Liver (tissue), 9 donors: Measurements from ENCODE around the gene MASP1. TPM values are rescaled to one million over a fixed set of nuclear protein-coding genes. Genes with fewer than 3 reads are reported as not detected.
A peak's percentile ranks its signal among the peaks of the same experiment; 100 is the strongest.

Source experiments
- DNase-seq: peaks from one replicate; pipeline ENCODE4 v3.0.0-alpha.2; 2017; ENCODE audit warnings: low spot score
- H3K27ac ChIP-seq, 2 donors: one replicate each; pipeline ENCODE4 v1.7.0; 2013; ENCODE audit warnings: inconsistent platforms in 2 of 2, low read length in 2 of 2, control low read depth in 1 of 2, low read depth in 1 of 2, mild to moderate bottlenecking in 1 of 2
- H3K27me3 ChIP-seq, 4 donors: one replicate each; pipeline versions ENCODE4 v1.6.1 to v1.7.0; 2013; ENCODE audit warnings: low read length in 3 of 4, inconsistent platforms in 1 of 4, mild to moderate bottlenecking in 1 of 4, moderate library complexity in 1 of 4; ENCODE audit not compliant: control insufficient read depth in 4 of 4, insufficient read depth in 4 of 4
- H3K36me3 ChIP-seq, 4 donors: one replicate each; pipeline versions ENCODE4 v1.6.1 to v1.7.0; 2013; ENCODE audit warnings: low read length in 3 of 4, mild to moderate bottlenecking in 3 of 4, low read depth in 1 of 4, moderate library complexity in 1 of 4; ENCODE audit not compliant: control insufficient read depth in 4 of 4, insufficient read depth in 3 of 4
- H3K4me1 ChIP-seq, 4 donors: one replicate each; pipeline versions ENCODE4 v1.6.1 to v1.7.0; 2013; ENCODE audit warnings: low read length in 3 of 4, mild to moderate bottlenecking in 3 of 4, moderate library complexity in 1 of 4; ENCODE audit not compliant: control insufficient read depth in 4 of 4, insufficient read depth in 4 of 4
- H3K4me3 ChIP-seq, 3 donors: one replicate each; pipeline versions ENCODE4 v1.6.1 to v1.7.0; 2013; ENCODE audit warnings: low read length in 3 of 3, control low read depth in 1 of 3, low read depth in 1 of 3, mild to moderate bottlenecking in 1 of 3
- H3K9ac ChIP-seq, 2 donors: one replicate each; pipeline ENCODE4 v1.7.0; 2013; ENCODE audit warnings: low read length in 2 of 2, mild to moderate bottlenecking in 2 of 2, moderate library complexity in 2 of 2, control low read depth in 1 of 2, low read depth in 1 of 2
- H3K9me3 ChIP-seq, 4 donors: one replicate each; pipeline versions ENCODE4 v1.6.1 to v1.7.0; 2013; ENCODE audit warnings: low read length in 3 of 4; ENCODE audit not compliant: control insufficient read depth in 4 of 4
- EGR1 ChIP-seq, 2 donors: IDR thresholded peaks; 2 replicates each; pipeline ENCODE4 v1.6.1; 2016 to 2018; ENCODE audit warnings: antibody characterized with exemption in 2 of 2, low read depth in 2 of 2
- FOXA1 ChIP-seq: IDR thresholded peaks from 2 replicates; pipeline ENCODE4 v1.6.1; 2016; ENCODE audit warnings: antibody characterized with exemption
- FOXA2 ChIP-seq: IDR thresholded peaks from 2 replicates; pipeline ENCODE4 v1.6.1; 2016; ENCODE audit warnings: antibody characterized with exemption
- GABPA ChIP-seq, 2 donors: IDR thresholded peaks in 1 of 2; conservative IDR thresholded peaks in 1 of 2; 2 replicates each; pipeline ENCODE4 v1.6.1; 2016; ENCODE audit warnings: antibody characterized with exemption in 2 of 2, mild to moderate bottlenecking in 1 of 2, moderate library complexity in 1 of 2
- HNF4A ChIP-seq, 2 donors: conservative IDR thresholded peaks; 2 replicates each; pipeline ENCODE4 v1.6.1; 2016; ENCODE audit warnings: antibody characterized with exemption in 2 of 2, mild to moderate bottlenecking in 2 of 2
- HNF4G ChIP-seq: IDR thresholded peaks from 2 replicates; pipeline ENCODE4 v1.6.1; 2016; ENCODE audit warnings: antibody characterized with exemption
- JUND ChIP-seq, 2 donors: IDR thresholded peaks; 2 replicates each; pipeline ENCODE4 v1.6.1; 2016; ENCODE audit warnings: antibody characterized with exemption in 2 of 2
- NR2F2 ChIP-seq: IDR thresholded peaks from 2 replicates; pipeline ENCODE4 v1.6.1; 2016; ENCODE audit warnings: antibody characterized with exemption
- RAD21 ChIP-seq, 2 donors: IDR thresholded peaks; 2 replicates each; pipeline ENCODE4 v1.6.1; 2016; ENCODE audit warnings: antibody characterized with exemption in 2 of 2, mild to moderate bottlenecking in 2 of 2
- RXRA ChIP-seq, 2 donors: IDR thresholded peaks; 2 replicates each; pipeline ENCODE4 v1.6.1; 2017 to 2018; ENCODE audit warnings: antibody characterized with exemption in 2 of 2, mild to moderate bottlenecking in 1 of 2
- SP1 ChIP-seq: IDR thresholded peaks from 2 replicates; pipeline ENCODE4 v1.6.1; 2018; ENCODE audit warnings: antibody characterized with exemption, mild to moderate bottlenecking
- TAF1 ChIP-seq: conservative IDR thresholded peaks from 2 replicates; pipeline ENCODE4 v1.6.1; 2016; ENCODE audit warnings: antibody characterized with exemption, mild to moderate bottlenecking
- YY1 ChIP-seq: IDR thresholded peaks from 2 replicates; pipeline ENCODE4 v1.6.1; 2016; ENCODE audit warnings: antibody characterized with exemption, mild to moderate bottlenecking
- WGBS: extraction: QIAGEN DNeasy Blood & Tissue Kit; methylation state at CpG from one replicate; pipeline ENCODE4 v1.1.7; 2013; 5-methylcytosine and 5-hydroxymethylcytosine counted together
- polyA plus RNA-seq, 2 donors: library from polyadenylated mRNA; stranded (reverse) in 1 of 2; unstranded in 1 of 2; fragments of 200-250 nt in 1 of 2; fragments of >200 nt in 1 of 2; fragmentation: Nextera tagmentation in 1 of 2; extraction: Ambion mirVana in 1 of 2; gene quantifications; one replicate each; pipeline versions ENCODE4 v1.2.1 to v1.2.3, GENCODE V29; 2013 to 2015
- total RNA-seq, 2 donors: library from RNA; depleted of rRNA; stranded (reverse); fragments of >200 nt; gene quantifications; one replicate each; pipeline ENCODE4 v1.2.3, GENCODE V29; 2014
- TF ChIP-seq, protein P1 (sequence below): IDR thresholded peaks from 2 replicates; pipeline ENCODE4 v1.6.1; 2016; ENCODE audit warnings: antibody characterized with exemption
- TF ChIP-seq, protein P2 (sequence below): IDR thresholded peaks from 2 replicates; pipeline ENCODE4 v1.6.1; 2016; ENCODE audit warnings: antibody characterized with exemption, mild to moderate bottlenecking
- TF ChIP-seq, protein P3 (sequence below): fragments of 150-350 bp; IDR thresholded peaks from 2 replicates; pipeline ENCODE4 v1.5.1; 2017; ENCODE audit warnings: improper control_type of control experiment, low read depth, low read length; ENCODE audit not compliant: missing input control
- TF ChIP-seq, protein P4 (sequence below): IDR thresholded peaks from 2 replicates; pipeline ENCODE4 v1.6.1; 2016; ENCODE audit warnings: antibody characterized with exemption
- TF ChIP-seq, protein P5 (sequence below): IDR thresholded peaks from 2 replicates; pipeline ENCODE4 v1.6.1; 2016; ENCODE audit warnings: antibody characterized with exemption
- donor health status: healthy.
- donor health status: healthy.
- donor health status: healthy.
- donor health status: healthy.
- donor health status: healthy.

The MASP1 gene
- total and polyA plus RNA-seq, 4 donors, result 53.2 to 83.8 (median 73.8) TPM

DNA sequence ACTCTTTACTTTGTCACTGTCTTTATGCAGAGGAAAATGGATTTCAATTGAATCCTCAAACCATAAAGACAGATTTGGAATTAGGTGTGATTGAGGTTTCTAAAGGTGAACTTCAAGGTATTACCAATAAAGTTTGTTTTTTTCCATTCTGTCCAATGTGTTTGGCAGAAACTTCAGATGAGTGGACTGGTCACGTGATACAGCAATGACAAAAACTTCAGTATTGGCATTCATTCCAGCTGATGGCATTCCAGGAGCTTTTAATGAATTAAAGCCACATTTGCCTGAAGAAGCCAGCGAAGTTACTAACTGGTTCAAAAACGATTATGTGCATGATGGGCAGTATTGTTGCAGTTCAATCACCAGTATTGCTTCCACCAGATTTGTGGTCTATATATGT, 4.5 kb upstream of the MASP1 start:
- no peak overlapping the region for H3K27ac ChIP-seq
- no peaks in the 10 kb centered on the region for H3K36me3 ChIP-seq
- H3K9me3 ChIP-seq, result no peaks in the 10 kb centered on the region
- no peak overlapping the region for H3K9ac ChIP-seq
- no peak for DNase-seq
- H3K27me3 ChIP-seq, result no peaks in the 10 kb centered on the region
- 48% methylated on average over 3 of the region's 3 CpGs for WGBS
- H3K4me1 ChIP-seq, result peaks cover 4 to 30% (median 19%) of the 10 kb centered on the region in 4 donors
- TF ChIP-seq RXRA (IDR thresholded peaks at IDR 0.05), result peak in 1 of 2 donors; percentile 25
- TF ChIP-seq, protein P1, sequence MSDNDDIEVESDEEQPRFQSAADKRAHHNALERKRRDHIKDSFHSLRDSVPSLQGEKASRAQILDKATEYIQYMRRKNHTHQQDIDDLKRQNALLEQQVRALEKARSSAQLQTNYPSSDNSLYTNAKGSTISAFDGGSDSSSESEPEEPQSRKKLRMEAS, result no peak
- TF ChIP-seq HNF4G, result no peak
- TF ChIP-seq, protein P2, sequence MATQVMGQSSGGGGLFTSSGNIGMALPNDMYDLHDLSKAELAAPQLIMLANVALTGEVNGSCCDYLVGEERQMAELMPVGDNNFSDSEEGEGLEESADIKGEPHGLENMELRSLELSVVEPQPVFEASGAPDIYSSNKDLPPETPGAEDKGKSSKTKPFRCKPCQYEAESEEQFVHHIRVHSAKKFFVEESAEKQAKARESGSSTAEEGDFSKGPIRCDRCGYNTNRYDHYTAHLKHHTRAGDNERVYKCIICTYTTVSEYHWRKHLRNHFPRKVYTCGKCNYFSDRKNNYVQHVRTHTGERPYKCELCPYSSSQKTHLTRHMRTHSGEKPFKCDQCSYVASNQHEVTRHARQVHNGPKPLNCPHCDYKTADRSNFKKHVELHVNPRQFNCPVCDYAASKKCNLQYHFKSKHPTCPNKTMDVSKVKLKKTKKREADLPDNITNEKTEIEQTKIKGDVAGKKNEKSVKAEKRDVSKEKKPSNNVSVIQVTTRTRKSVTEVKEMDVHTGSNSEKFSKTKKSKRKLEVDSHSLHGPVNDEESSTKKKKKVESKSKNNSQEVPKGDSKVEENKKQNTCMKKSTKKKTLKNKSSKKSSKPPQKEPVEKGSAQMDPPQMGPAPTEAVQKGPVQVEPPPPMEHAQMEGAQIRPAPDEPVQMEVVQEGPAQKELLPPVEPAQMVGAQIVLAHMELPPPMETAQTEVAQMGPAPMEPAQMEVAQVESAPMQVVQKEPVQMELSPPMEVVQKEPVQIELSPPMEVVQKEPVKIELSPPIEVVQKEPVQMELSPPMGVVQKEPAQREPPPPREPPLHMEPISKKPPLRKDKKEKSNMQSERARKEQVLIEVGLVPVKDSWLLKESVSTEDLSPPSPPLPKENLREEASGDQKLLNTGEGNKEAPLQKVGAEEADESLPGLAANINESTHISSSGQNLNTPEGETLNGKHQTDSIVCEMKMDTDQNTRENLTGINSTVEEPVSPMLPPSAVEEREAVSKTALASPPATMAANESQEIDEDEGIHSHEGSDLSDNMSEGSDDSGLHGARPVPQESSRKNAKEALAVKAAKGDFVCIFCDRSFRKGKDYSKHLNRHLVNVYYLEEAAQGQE, result no peak
- peak in 1 of 2 donors; percentile 5 for TF ChIP-seq HNF4A (conservative IDR thresholded peaks at IDR 0.05)
- TF ChIP-seq, protein P3, sequence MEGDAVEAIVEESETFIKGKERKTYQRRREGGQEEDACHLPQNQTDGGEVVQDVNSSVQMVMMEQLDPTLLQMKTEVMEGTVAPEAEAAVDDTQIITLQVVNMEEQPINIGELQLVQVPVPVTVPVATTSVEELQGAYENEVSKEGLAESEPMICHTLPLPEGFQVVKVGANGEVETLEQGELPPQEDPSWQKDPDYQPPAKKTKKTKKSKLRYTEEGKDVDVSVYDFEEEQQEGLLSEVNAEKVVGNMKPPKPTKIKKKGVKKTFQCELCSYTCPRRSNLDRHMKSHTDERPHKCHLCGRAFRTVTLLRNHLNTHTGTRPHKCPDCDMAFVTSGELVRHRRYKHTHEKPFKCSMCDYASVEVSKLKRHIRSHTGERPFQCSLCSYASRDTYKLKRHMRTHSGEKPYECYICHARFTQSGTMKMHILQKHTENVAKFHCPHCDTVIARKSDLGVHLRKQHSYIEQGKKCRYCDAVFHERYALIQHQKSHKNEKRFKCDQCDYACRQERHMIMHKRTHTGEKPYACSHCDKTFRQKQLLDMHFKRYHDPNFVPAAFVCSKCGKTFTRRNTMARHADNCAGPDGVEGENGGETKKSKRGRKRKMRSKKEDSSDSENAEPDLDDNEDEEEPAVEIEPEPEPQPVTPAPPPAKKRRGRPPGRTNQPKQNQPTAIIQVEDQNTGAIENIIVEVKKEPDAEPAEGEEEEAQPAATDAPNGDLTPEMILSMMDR, result no peak
- no peak for TF ChIP-seq GABPA (IDR thresholded peaks at IDR 0.05 in 1 of 2, conservative IDR thresholded peaks at IDR 0.05 in 1 of 2)
- TF ChIP-seq YY1, result no peak
- TF ChIP-seq, protein P4, sequence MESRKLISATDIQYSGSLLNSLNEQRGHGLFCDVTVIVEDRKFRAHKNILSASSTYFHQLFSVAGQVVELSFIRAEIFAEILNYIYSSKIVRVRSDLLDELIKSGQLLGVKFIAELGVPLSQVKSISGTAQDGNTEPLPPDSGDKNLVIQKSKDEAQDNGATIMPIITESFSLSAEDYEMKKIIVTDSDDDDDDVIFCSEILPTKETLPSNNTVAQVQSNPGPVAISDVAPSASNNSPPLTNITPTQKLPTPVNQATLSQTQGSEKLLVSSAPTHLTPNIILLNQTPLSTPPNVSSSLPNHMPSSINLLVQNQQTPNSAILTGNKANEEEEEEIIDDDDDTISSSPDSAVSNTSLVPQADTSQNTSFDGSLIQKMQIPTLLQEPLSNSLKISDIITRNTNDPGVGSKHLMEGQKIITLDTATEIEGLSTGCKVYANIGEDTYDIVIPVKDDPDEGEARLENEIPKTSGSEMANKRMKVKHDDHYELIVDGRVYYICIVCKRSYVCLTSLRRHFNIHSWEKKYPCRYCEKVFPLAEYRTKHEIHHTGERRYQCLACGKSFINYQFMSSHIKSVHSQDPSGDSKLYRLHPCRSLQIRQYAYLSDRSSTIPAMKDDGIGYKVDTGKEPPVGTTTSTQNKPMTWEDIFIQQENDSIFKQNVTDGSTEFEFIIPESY, result peak; percentile 12
- no peak for TF ChIP-seq NR2F2
- TF ChIP-seq TAF1, result no peak
- TF ChIP-seq SP1, result no peak
- no peak for TF ChIP-seq EGR1 (IDR thresholded peaks at IDR 0.05; ENCODE audit: low read depth in 2 of 2)
- TF ChIP-seq RAD21 (IDR thresholded peaks at IDR 0.05), result no peak
- TF ChIP-seq FOXA2, result no peak
- no peak for TF ChIP-seq JUND (IDR thresholded peaks at IDR 0.05)
- TF ChIP-seq, protein P5, sequence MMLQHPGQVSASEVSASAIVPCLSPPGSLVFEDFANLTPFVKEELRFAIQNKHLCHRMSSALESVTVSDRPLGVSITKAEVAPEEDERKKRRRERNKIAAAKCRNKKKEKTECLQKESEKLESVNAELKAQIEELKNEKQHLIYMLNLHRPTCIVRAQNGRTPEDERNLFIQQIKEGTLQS, result no peak
- TF ChIP-seq FOXA1, result no peak
- no peak overlapping the region for H3K4me3 ChIP-seq
